ENCODE measurements around the gene FARP2.

Gene FARP2

DNA sequence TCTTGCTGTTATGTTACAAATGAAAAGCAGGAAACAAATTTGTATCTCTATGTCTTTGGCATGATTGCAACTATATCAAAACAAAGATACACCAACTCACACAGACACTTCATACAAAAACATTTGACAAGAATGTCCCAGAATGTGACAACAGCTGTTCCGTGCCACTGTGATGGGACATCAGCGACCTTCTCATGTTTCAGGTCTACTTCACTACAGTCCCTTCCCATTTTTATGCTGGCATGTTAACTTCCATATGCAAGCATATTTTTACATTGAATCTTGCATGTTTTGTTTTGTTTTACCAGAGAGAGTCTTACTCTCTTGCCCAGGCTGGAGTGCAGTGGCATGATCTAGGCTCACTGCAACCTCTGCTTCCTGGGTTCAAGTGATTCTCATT is 81.1 kb downstream of the FARP2 start:
- Histone ChIP-seq H3K79me2 (ENCODE audit: insufficient read depth, low read length) (no peaks in the 10 kb centered on the region), H3K27me3 (ENCODE audit: insufficient read depth, low read length) (no peaks in the 10 kb centered on the region; the same call in 1 of the 2 replicates), H3K4me1 (ENCODE audit: insufficient read depth, low read length, severe bottlenecking) (no peaks in the 10 kb centered on the region), H3K4me3 (ENCODE audit: low read depth, low read length, poor library complexity, severe bottlenecking) (no peak overlapping the region), H3K9ac (ENCODE audit: low read length) (no peak overlapping the region), H4K20me1 (ENCODE audit: insufficient read depth, low read length) (no peaks in the 10 kb centered on the region), H3K27ac (ENCODE audit: low read depth, low read length, poor library complexity, severe bottlenecking) (no peak overlapping the region), H3K9me3 (ENCODE audit: low read length) (no peaks in the 10 kb centered on the region), H3K4me2 (ENCODE audit: low read length) (no peak overlapping the region), H3K36me3 (ENCODE audit: insufficient read depth, low read length) (no peaks in the 10 kb centered on the region; the same call in 1 of the 2 replicates), H3K9me2 (ENCODE audit: low read depth, low read length) (no peaks in the 10 kb centered on the region), H3F3A (ENCODE audit: insufficient read depth, low read length) (no peaks in the 10 kb centered on the region), H2AFZ (ENCODE audit: low read length) (no peak overlapping the region)
- no peak for TF ChIP-seq EZH2 (IDR thresholded peaks at IDR 0.05; ENCODE audit: borderline replicate concordance, low read length)
- TF ChIP-seq, protein P1, sequence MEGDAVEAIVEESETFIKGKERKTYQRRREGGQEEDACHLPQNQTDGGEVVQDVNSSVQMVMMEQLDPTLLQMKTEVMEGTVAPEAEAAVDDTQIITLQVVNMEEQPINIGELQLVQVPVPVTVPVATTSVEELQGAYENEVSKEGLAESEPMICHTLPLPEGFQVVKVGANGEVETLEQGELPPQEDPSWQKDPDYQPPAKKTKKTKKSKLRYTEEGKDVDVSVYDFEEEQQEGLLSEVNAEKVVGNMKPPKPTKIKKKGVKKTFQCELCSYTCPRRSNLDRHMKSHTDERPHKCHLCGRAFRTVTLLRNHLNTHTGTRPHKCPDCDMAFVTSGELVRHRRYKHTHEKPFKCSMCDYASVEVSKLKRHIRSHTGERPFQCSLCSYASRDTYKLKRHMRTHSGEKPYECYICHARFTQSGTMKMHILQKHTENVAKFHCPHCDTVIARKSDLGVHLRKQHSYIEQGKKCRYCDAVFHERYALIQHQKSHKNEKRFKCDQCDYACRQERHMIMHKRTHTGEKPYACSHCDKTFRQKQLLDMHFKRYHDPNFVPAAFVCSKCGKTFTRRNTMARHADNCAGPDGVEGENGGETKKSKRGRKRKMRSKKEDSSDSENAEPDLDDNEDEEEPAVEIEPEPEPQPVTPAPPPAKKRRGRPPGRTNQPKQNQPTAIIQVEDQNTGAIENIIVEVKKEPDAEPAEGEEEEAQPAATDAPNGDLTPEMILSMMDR (IDR thresholded peaks at IDR 0.05; ENCODE audit: low read length): no peak

DNA sequence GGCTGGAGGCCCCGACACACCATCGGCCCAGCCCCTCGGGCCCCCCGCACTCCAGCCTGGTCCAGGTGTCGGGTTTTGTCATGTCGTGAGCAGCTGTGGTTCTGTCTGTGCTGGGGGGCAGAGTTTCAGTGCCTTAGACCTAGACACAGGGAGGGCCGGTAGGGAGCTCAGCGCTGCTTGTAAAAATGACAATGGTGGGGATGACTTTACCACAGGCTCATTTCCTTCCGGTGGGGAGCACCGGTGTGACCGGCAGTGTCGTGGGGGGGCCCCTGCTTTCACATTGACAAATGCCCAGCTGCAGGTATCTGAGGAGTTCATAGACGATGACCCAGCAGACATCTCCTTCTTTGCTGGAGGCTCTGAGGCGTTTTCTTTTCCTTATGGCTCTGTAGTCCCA is 85.4 kb downstream of the FARP2 start:
- Histone ChIP-seq H3K36me3 (ENCODE audit: insufficient read depth, low read length) (no peaks in the 10 kb centered on the region), H3K9me2 (ENCODE audit: low read depth, low read length) (no peaks in the 10 kb centered on the region), H3F3A (ENCODE audit: insufficient read depth, low read length) (no peaks in the 10 kb centered on the region), H3K4me2 (ENCODE audit: low read length) (no peak overlapping the region), H2AFZ (ENCODE audit: low read length) (no peak overlapping the region), H3K9ac (ENCODE audit: low read length) (no peak overlapping the region), H3K27ac (ENCODE audit: low read depth, low read length, poor library complexity, severe bottlenecking) (no peak overlapping the region), H3K4me1 (ENCODE audit: insufficient read depth, low read length, severe bottlenecking) (peaks cover 5% of the 10 kb centered on the region), H3K9me3 (ENCODE audit: low read length) (no peaks in the 10 kb centered on the region), H3K4me3 (ENCODE audit: low read depth, low read length, poor library complexity, severe bottlenecking) (no peak overlapping the region), H3K79me2 (ENCODE audit: insufficient read depth, low read length) (no peaks in the 10 kb centered on the region), H4K20me1 (ENCODE audit: insufficient read depth, low read length) (no peaks in the 10 kb centered on the region), H3K27me3 (ENCODE audit: insufficient read depth, low read length) (no peaks in the 10 kb centered on the region; the same call in 1 of the 2 replicates)
- TF ChIP-seq, protein P1 (IDR thresholded peaks at IDR 0.05; ENCODE audit: low read length): no peak
- TF ChIP-seq EZH2 (IDR thresholded peaks at IDR 0.05; ENCODE audit: borderline replicate concordance, low read length): no peak

DNA sequence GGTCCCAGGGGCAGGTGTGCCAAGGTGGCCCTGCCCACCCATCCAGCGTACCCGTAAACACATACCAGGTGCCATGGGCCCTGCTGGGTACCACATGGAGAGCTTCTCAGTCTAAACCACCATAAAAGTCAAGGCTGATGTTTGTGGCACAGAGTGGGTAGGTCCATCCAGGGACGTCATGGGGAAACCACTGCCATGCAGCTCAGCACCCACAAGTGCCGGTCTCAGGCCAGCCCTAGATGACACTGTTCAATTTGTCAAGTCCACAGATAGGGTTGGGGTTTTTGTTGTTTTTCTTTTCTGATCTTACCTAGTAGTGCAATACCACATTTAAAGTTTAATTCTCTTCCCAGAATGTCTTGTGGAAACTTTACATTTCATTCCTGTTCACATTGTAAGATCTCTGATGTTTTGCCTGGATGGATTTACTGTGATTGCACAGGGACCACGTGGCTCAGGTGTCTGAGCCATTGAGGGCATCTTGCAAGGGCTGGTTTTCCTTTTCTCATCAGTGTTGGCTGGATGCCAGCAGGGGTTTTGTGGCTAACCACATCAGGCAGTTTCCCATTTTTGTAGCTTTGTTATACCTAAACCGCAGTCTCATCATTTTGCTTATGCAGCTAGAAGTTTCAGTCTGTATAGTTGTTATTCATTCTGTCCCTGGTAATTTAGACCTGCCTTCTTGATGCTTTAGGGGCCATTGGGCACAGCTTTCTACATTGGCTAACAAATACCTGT is 87.6 kb downstream of the FARP2 start:
- no peak overlapping the region for H2AFZ ChIP-seq (ENCODE audit: low read length)
- peaks cover 5% of the 10 kb centered on the region for H3K4me1 ChIP-seq (ENCODE audit: insufficient read depth, low read length, severe bottlenecking)
- H3K4me2 ChIP-seq (ENCODE audit: low read length): no peak overlapping the region
- H3K9ac ChIP-seq (ENCODE audit: low read length): no peak overlapping the region
- H3F3A ChIP-seq (ENCODE audit: insufficient read depth, low read length): no peaks in the 10 kb centered on the region
- no peak overlapping the region for H3K27ac ChIP-seq (ENCODE audit: low read depth, low read length, poor library complexity, severe bottlenecking)
- TF ChIP-seq, protein P1 (IDR thresholded peaks at IDR 0.05; ENCODE audit: low read length): no peak
- no peak for TF ChIP-seq EZH2 (IDR thresholded peaks at IDR 0.05; ENCODE audit: borderline replicate concordance, low read length)
- H3K27me3 ChIP-seq (ENCODE audit: insufficient read depth, low read length): no peaks in the 10 kb centered on the region; the same call in 1 of the 2 replicates
- H3K79me2 ChIP-seq (ENCODE audit: insufficient read depth, low read length): no peaks in the 10 kb centered on the region
- H3K9me2 ChIP-seq (ENCODE audit: low read depth, low read length): no peaks in the 10 kb centered on the region
- no peaks in the 10 kb centered on the region for H3K36me3 ChIP-seq (ENCODE audit: insufficient read depth, low read length)
- no peaks in the 10 kb centered on the region for H4K20me1 ChIP-seq (ENCODE audit: insufficient read depth, low read length)
- no peak overlapping the region for H3K4me3 ChIP-seq (ENCODE audit: low read depth, low read length, poor library complexity, severe bottlenecking)
- H3K9me3 ChIP-seq (ENCODE audit: low read length): no peaks in the 10 kb centered on the region
